H1 (cell line): Measurements from ENCODE around the gene ADARB2. TPM values are rescaled to one million over a fixed set of nuclear protein-coding genes. Genes with fewer than 3 reads are reported as not detected.
A peak's percentile ranks its signal among the peaks of the same experiment; 100 is the strongest.

Experiments used
- CTCF ChIA-PET: fragments of 300-600 bp; sonication (Branson Sonifier 250); formaldehyde crosslinking; loops from one replicate; lab custom pipeline; 2021; ENCODE audit not compliant: partially characterized antibody; lab: Charles Lee
- POLR2A ChIA-PET: fragments of 300-600 bp; sonication (Branson Sonifier 250); formaldehyde crosslinking; loops from one replicate; lab custom pipeline; 2021; ENCODE audit warnings: inconsistent platforms; ENCODE audit not compliant: partially characterized antibody; lab: Charles Lee
- DNase-seq, 2 experiments: peaks; one replicate each; pipeline versions ENCODE4 v3.0.0 to v3.0.0-alpha.2; 2010 to 2022; ENCODE audit warnings: low spot score in 2 of 2, low read depth in 1 of 2, mixed read lengths in 1 of 2
- FAIRE-seq: peaks from 2 replicates; lab custom pipeline; 2011; peaks lifted over from hg19 to GRCh38; lab: Jason Lieb, UNC
- H2AFZ ChIP-seq: 2 replicates; pipeline ENCODE4 v1.8.1; 2012; ENCODE audit warnings: low read length, inconsistent platforms
- H2AK5ac ChIP-seq: 2 replicates; pipeline ENCODE4 v1.6.1; 2013; ENCODE audit warnings: low read depth, low read length
- H2BK120ac ChIP-seq: replicated peaks from 2 replicates; pipeline ENCODE3; 2013; ENCODE audit warnings: low read depth, low read length, inconsistent platforms
- H2BK12ac ChIP-seq: 2 replicates; pipeline ENCODE4 v1.6.1; 2013; ENCODE audit warnings: low read depth, low read length
- H2BK15ac ChIP-seq: 2 replicates; pipeline ENCODE4 v1.6.1; 2013; ENCODE audit warnings: low read length
- H2BK20ac ChIP-seq: 2 replicates; pipeline ENCODE4 v1.6.1; 2013; ENCODE audit warnings: low read length
- H2BK5ac ChIP-seq: 2 replicates; pipeline ENCODE4 v1.6.1; 2013; ENCODE audit warnings: low read depth, low read length
- H3K14ac ChIP-seq: 2 replicates; pipeline ENCODE4 v1.6.1; 2013; ENCODE audit warnings: inconsistent platforms; ENCODE audit not compliant: insufficient read length
- H3K18ac ChIP-seq: 2 replicates; pipeline ENCODE4 v1.6.1; 2013; ENCODE audit warnings: low read length; ENCODE audit errors: extremely low read depth
- H3K23ac ChIP-seq: 2 replicates; pipeline ENCODE4 v1.6.1; 2013; ENCODE audit warnings: inconsistent platforms; ENCODE audit not compliant: insufficient read length
- H3K23me2 ChIP-seq: 2 replicates; pipeline ENCODE4 v1.6.1; 2013; ENCODE audit warnings: low read depth, low read length
- H3K27ac ChIP-seq: 2 replicates; pipeline ENCODE4 v1.6.1; 2011; ENCODE audit warnings: low read depth, low read length, inconsistent platforms
- H3K27me3 ChIP-seq, 4 experiments: replicated peaks in 1 of 4; 1 replicate in 1 of 4; 2 replicates in 3 of 4; pipeline versions ENCODE4 v1.6.1 to v1.8.1; 2011 to 2013; ENCODE audit warnings: low read length in 3 of 4, mild to moderate bottlenecking in 3 of 4, inconsistent platforms in 2 of 4, mixed read lengths in 2 of 4, moderate library complexity in 1 of 4; ENCODE audit not compliant: control insufficient read depth in 3 of 4, insufficient read depth in 3 of 4; ENCODE audit errors: extremely low read depth in 1 of 4
- H3K36me3 ChIP-seq, 4 experiments: 2 replicates each; pipeline versions ENCODE4 v1.6.1 to v1.8.1; 2011 to 2013; ENCODE audit warnings: mild to moderate bottlenecking in 4 of 4, low read length in 3 of 4, moderate library complexity in 2 of 4, control low read depth in 1 of 4, inconsistent platforms in 1 of 4; ENCODE audit not compliant: insufficient read depth in 4 of 4, control insufficient read depth in 2 of 4
- H3K4ac ChIP-seq: replicated peaks from 2 replicates; pipeline ENCODE3; 2013; ENCODE audit warnings: low read length, low read depth, mixed read lengths, inconsistent platforms; ENCODE audit not compliant: insufficient read length
- H3K4me1 ChIP-seq, 4 experiments: replicated peaks in 1 of 4; 1 replicate in 1 of 4; 2 replicates in 3 of 4; pipeline versions ENCODE4 v1.6.1 to v1.8.1; 2011 to 2013; ENCODE audit warnings: low read length in 3 of 4, inconsistent platforms in 2 of 4, mixed read lengths in 1 of 4; ENCODE audit not compliant: insufficient read depth in 4 of 4, control insufficient read depth in 3 of 4
- H3K4me2 ChIP-seq, 2 experiments: 2 replicates each; pipeline versions ENCODE4 v1.6.1 to v1.8.1; 2011 to 2013; ENCODE audit warnings: low read depth in 2 of 2, low read length in 2 of 2, control low read depth in 1 of 2, inconsistent platforms in 1 of 2, mild to moderate bottlenecking in 1 of 2; ENCODE audit not compliant: insufficient read depth in 1 of 2
- H3K4me3 ChIP-seq, 4 experiments: fragments of 200-600, 300-600 bp in 1 of 4; sonication (generic), shearing (Covaris generic), sonication (Bioruptor Twin) in 1 of 4; 2 replicates each; pipeline versions ENCODE4 v1.5.1 to v1.8.1; 2011 to 2016; ENCODE audit warnings: low read length in 4 of 4, low read depth in 3 of 4, control low read depth in 2 of 4, inconsistent platforms in 2 of 4, mild to moderate bottlenecking in 2 of 4, mixed read lengths in 1 of 4, moderate library complexity in 1 of 4; ENCODE audit not compliant: insufficient read depth in 2 of 4; ENCODE audit errors: extremely low read depth in 1 of 4
- H3K56ac ChIP-seq: replicated peaks from 2 replicates; pipeline ENCODE3; 2013; ENCODE audit warnings: low read depth, mild to moderate bottlenecking, mixed read lengths, low read length, inconsistent platforms; ENCODE audit not compliant: insufficient read length
- H3K79me1 ChIP-seq: 2 replicates; pipeline ENCODE4 v1.6.1; 2013; ENCODE audit warnings: low read depth, low read length, control low read depth
- H3K79me2 ChIP-seq, 2 experiments: 2 replicates each; pipeline versions ENCODE4 v1.6.1 to v1.8.1; 2012 to 2013; ENCODE audit warnings: low read length in 2 of 2, mild to moderate bottlenecking in 2 of 2, inconsistent platforms in 1 of 2; ENCODE audit not compliant: insufficient read depth in 2 of 2, control insufficient read depth in 1 of 2
- H3K9ac ChIP-seq, 4 experiments: replicated peaks in 1 of 4; 1 replicate in 1 of 4; 2 replicates in 3 of 4; pipeline versions ENCODE4 v1.6.1 to v1.8.1; 2011 to 2013; ENCODE audit warnings: low read depth in 3 of 4, low read length in 3 of 4, control low read depth in 2 of 4, mild to moderate bottlenecking in 2 of 4, moderate library complexity in 2 of 4, inconsistent platforms in 1 of 4; ENCODE audit errors: extremely low read depth in 1 of 4
- H3K9me3 ChIP-seq, 2 experiments: 2 replicates each; pipeline versions ENCODE4 v1.6.1 to v1.8.1; 2012 to 2013; ENCODE audit warnings: mild to moderate bottlenecking in 2 of 2, moderate library complexity in 2 of 2, control low read depth in 1 of 2, inconsistent platforms in 1 of 2, low read depth in 1 of 2, low read length in 1 of 2, mixed read lengths in 1 of 2; ENCODE audit not compliant: insufficient read depth in 2 of 2
- H4K20me1 ChIP-seq, 2 experiments: replicated peaks in 1 of 2; 2 replicates each; pipeline versions ENCODE3 to v1.8.1; 2011 to 2013; ENCODE audit warnings: inconsistent platforms in 2 of 2, low read length in 2 of 2, mild to moderate bottlenecking in 1 of 2; ENCODE audit not compliant: insufficient read depth in 2 of 2, control insufficient read depth in 1 of 2
- H4K5ac ChIP-seq: 2 replicates; pipeline ENCODE4 v1.6.1; 2013; ENCODE audit warnings: low read length, low read depth, mixed read lengths, inconsistent platforms; ENCODE audit not compliant: insufficient read length
- H4K8ac ChIP-seq: 2 replicates; pipeline ENCODE4 v1.8.0; 2013; ENCODE audit warnings: mild to moderate bottlenecking, moderate library complexity, low read length, inconsistent platforms; ENCODE audit not compliant: insufficient read depth; ENCODE audit errors: extremely low read depth
- H4K91ac ChIP-seq: replicated peaks from 2 replicates; pipeline ENCODE3; 2013; ENCODE audit warnings: low read length, mixed read lengths, inconsistent platforms; ENCODE audit not compliant: insufficient read length
- BACH1 ChIP-seq: IDR thresholded peaks from 2 replicates; pipeline ENCODE4 v1.6.1; 2012; ENCODE audit warnings: low read length, improper control_type of control experiment
- CTCF ChIP-seq, 3 experiments: IDR thresholded peaks; 1 replicate in 2 of 3; 2 replicates in 1 of 3; pipeline versions ENCODE4 v1.5.1 to v1.6.1; 2011; ENCODE audit warnings: low read length in 3 of 3, mild to moderate bottlenecking in 3 of 3, inconsistent platforms in 2 of 3, low read depth in 1 of 3, moderate library complexity in 1 of 3; ENCODE audit not compliant: insufficient read depth in 1 of 3; ENCODE audit errors: control extremely low read depth in 1 of 3
- EZH2 ChIP-seq: fragments of 200-600 bp; sonication (generic); IDR thresholded peaks from 2 replicates; pipeline ENCODE4 v1.7.1; 2012; ENCODE audit warnings: low read depth, mild to moderate bottlenecking, moderate library complexity, low read length, inconsistent platforms; ENCODE audit not compliant: severe bottlenecking
- SP1 ChIP-seq: IDR thresholded peaks from 2 replicates; pipeline ENCODE4 v1.6.1; 2011; ENCODE audit warnings: low read depth, low read length
- SP4 ChIP-seq: IDR thresholded peaks from 2 replicates; pipeline ENCODE4 v1.6.1; 2012; ENCODE audit warnings: low read length, inconsistent platforms
- TAF1 ChIP-seq: IDR thresholded peaks from 2 replicates; pipeline ENCODE4 v1.6.1; 2011; ENCODE audit warnings: mild to moderate bottlenecking, low read depth, low read length
- TCF12 ChIP-seq: IDR thresholded peaks from 2 replicates; pipeline ENCODE4 v1.6.1; 2011; ENCODE audit warnings: low read depth, mild to moderate bottlenecking, low read length
- TEAD4 ChIP-seq: IDR thresholded peaks from 2 replicates; pipeline ENCODE4 v1.6.1; 2012; ENCODE audit warnings: low read depth, low read length, inconsistent platforms, mixed read lengths
- USF2 ChIP-seq: IDR thresholded peaks from 2 replicates; pipeline ENCODE4 v1.6.1; 2011; ENCODE audit warnings: low read length, improper control_type of control experiment
- WGBS, 2 experiments: shearing (Covaris generic) in 1 of 2; methylation state at CpG; one replicate each; pipeline versions ENCODE4 v1.1.6 to v1.1.7; 2013 to 2015; ENCODE audit warnings: low lambda C conversion rate in 2 of 2, mixed read lengths in 2 of 2, inconsistent platforms in 1 of 2, low coverage in 1 of 2, missing lambda C conversion rate in 1 of 2; ENCODE audit not compliant: insufficient replicate concordance in 2 of 2, insufficient coverage in 1 of 2, insufficient read length in 1 of 2; ENCODE audit errors: extremely low coverage in 1 of 2, missing lambda C conversion rate in 1 of 2; 5-methylcytosine and 5-hydroxymethylcytosine counted together
- polyA plus RNA-seq, 7 experiments: library from polyadenylated mRNA; depleted of rRNA in 3 of 7; stranded (reverse) in 5 of 7; unstranded in 2 of 7; fragments of >200 nt in 5 of 7; fragments of 200-250 nt in 2 of 7; gene quantifications; 1 replicate in 5 of 7; 2 replicates in 1 of 7; 4 replicates in 1 of 7; pipeline versions ENCODE4 v1.2.1 to v1.2.3, GENCODE V29; 2011 to 2013; ENCODE audit warnings: missing spikeins in 2 of 7, mixed read lengths in 2 of 7
- total RNA-seq: library from RNA; stranded (reverse); fragmentation: NEBNext Ultra II Directional; extraction: Animal tissue kit (Norgen Biotek cat#: 25700); gene quantifications from 2 replicates; pipeline ENCODE4 v1.2.1, GENCODE V29; 2021
- TF ChIP-seq, protein P1 (sequence below): IDR thresholded peaks from 2 replicates; pipeline ENCODE4 v1.6.1; 2012; ENCODE audit warnings: inconsistent platforms

Gene ADARB2
- total and polyA plus RNA-seq, 2 of the 8 experiments (the other 6 are each of a cell fraction or from before 2014, with no cell fraction given): 2.2 to 2.8 TPM

- Histone ChIP-seq H3K23ac (no peak overlapping the region), H4K91ac (peak overlapping the region; percentile 11), H3K4me1 (no peaks in the 10 kb centered on the region), H2BK12ac (peak overlapping the region; percentile 63; the same call in 1 of the 2 replicates), H3K4me3 (no peak overlapping the region), H3K79me1 (no peaks in the 10 kb centered on the region), H2BK120ac (no peak overlapping the region), H4K5ac (no peak overlapping the region), H2BK5ac (no peak overlapping the region; the same call in 1 of the 2 replicates), H3K56ac (no peak overlapping the region), H2AFZ (no peak overlapping the region), H2BK15ac (0 out of 2 replicates have a peak overlapping the region, but pooled peaks have one; percentile 75), H3K4me2 (no peak overlapping the region), H3K18ac (no peak overlapping the region), H3K36me3 (no peaks in the 10 kb centered on the region), H3K23me2 (peaks cover 3% of the 10 kb centered on the region; the same call in 1 of the 2 replicates), H2AK5ac (no peak overlapping the region), H3K9me3 (no peaks in the 10 kb centered on the region), H3K9ac (no peak overlapping the region), H3K4ac (no peak overlapping the region), H3K14ac (no peak overlapping the region), H3K27me3 (no peaks in the 10 kb centered on the region), H4K8ac (no peak overlapping the region), H3K27ac (no peak overlapping the region), H3K79me2 (no peaks in the 10 kb centered on the region), H2BK20ac (no peak overlapping the region), H4K20me1 (peaks cover 0 to 5% of the 10 kb centered on the region in 2 experiments)
- CTCF ChIA-PET: no interaction called here
- peak in 1 of 2 experiments; percentile 33 for DNase-seq
- FAIRE-seq: no peak
- POLR2A ChIA-PET: no interaction called here
- 89% methylated on average over 8 of the region's 8 CpGs; no CpG with 5 or more reads in 1 of the 2 experiments for WGBS, 2 experiments
- no peak for TF ChIP-seq USF2
- TF ChIP-seq CTCF (IDR thresholded peaks at IDR 0.05; ENCODE audit: control extremely low read depth in 1 of 3, insufficient read depth in 1 of 3, low read depth in 1 of 3, low read length in 3 of 3): no peak
- no peak for TF ChIP-seq SP4
- TF ChIP-seq BACH1: no peak
- no peak for TF ChIP-seq SP1
- no peak for TF ChIP-seq TAF1
- TF ChIP-seq, protein P1, sequence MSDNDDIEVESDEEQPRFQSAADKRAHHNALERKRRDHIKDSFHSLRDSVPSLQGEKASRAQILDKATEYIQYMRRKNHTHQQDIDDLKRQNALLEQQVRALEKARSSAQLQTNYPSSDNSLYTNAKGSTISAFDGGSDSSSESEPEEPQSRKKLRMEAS: no peak
- no peak for TF ChIP-seq TCF12
- TF ChIP-seq TEAD4: no peak
- no peak for TF ChIP-seq EZH2
Measured at GRCh38 chr10:1209355-1209979, 527.9 kb downstream of the ADARB2 start.
